GM19463 (cell line): Measurements from ENCODE around the gene DIP2A.
"Not testable (repeated sequence)": the region's sequence is repeated elsewhere in the genome, so short reads cannot be mapped to it uniquely, and the experiment has no call there.

ENCODE experiments used
- ATAC-seq: cut with Tn5 transposase; IDR thresholded peaks from one replicate; pipeline ENCODE4 v1.9.1; 2021; ENCODE audit warnings: mild to moderate bottlenecking, moderate library complexity; ENCODE audit not compliant: unreplicated experiment

The DIP2A gene

GRCh38 chr21:46425571-46425970 lies 33.1 kb upstream of the DIP2A start:
- no peak for ATAC-seq

- no peak for ATAC-seq
These were observed 32.2 kb upstream of the DIP2A start for GRCh38 chr21:46426313-46427046.

GRCh38 chr21:46427516-46427915 lies 31.2 kb upstream of the DIP2A start:
- ATAC-seq: no peak

- no peak for ATAC-seq
These were observed 30.4 kb upstream of the DIP2A start for GRCh38 chr21:46428286-46428685.

- ATAC-seq: no peak
These were observed 29.5 kb upstream of the DIP2A start for GRCh38 chr21:46428987-46429710.

GRCh38 chr21:46429754-46430681 lies 28.7 kb upstream of the DIP2A start:
- ATAC-seq: no peak

- no peak for ATAC-seq
These were observed 27.2 kb upstream of the DIP2A start for GRCh38 chr21:46431448-46431847.

- ATAC-seq: no peak
These were observed 26.7 kb upstream of the DIP2A start for GRCh38 chr21:46431884-46432488.

- ATAC-seq: not testable (repeated sequence)
These were observed 25.6 kb upstream of the DIP2A start for GRCh38 chr21:46433116-46433515.

GRCh38 chr21:46434322-46434958 lies 24.3 kb upstream of the DIP2A start:
- ATAC-seq: no peak

- no peak for ATAC-seq
These were observed 22.9 kb upstream of the DIP2A start for GRCh38 chr21:46435786-46436227.

- no peak for ATAC-seq
These were observed 22.1 kb upstream of the DIP2A start for GRCh38 chr21:46436621-46437020.

GRCh38 chr21:46437096-46437498 lies 21.6 kb upstream of the DIP2A start:
- no peak for ATAC-seq

- no peak for ATAC-seq
These were observed 21.2 kb upstream of the DIP2A start for GRCh38 chr21:46437511-46437910.

- ATAC-seq: no peak
These were observed 20.4 kb upstream of the DIP2A start for GRCh38 chr21:46438241-46438640.

- no peak for ATAC-seq
These were observed 18.8 kb upstream of the DIP2A start for GRCh38 chr21:46439906-46440305.

- ATAC-seq: no peak
These were observed 17.4 kb upstream of the DIP2A start for GRCh38 chr21:46441331-46441730.

- no peak for ATAC-seq
These were observed 16.7 kb upstream of the DIP2A start for GRCh38 chr21:46441961-46442498.

- no peak for ATAC-seq
These were observed 15.8 kb upstream of the DIP2A start for GRCh38 chr21:46442938-46443337.

GRCh38 chr21:46443910-46444309 lies 14.8 kb upstream of the DIP2A start:
- no peak for ATAC-seq
